Pons (tissue), 1 donor: ENCODE data around the gene SERPINB6.
"Not testable (repeated sequence)": the region's sequence is repeated elsewhere in the genome, so short reads cannot be mapped to it uniquely, and the experiment has no call there.

ENCODE experiments used
- DNase-seq: peaks from one replicate; pipeline ENCODE4 v3.0.0-alpha.2; 2016; ENCODE audit warnings: low spot score

SERPINB6 gene

DNA sequence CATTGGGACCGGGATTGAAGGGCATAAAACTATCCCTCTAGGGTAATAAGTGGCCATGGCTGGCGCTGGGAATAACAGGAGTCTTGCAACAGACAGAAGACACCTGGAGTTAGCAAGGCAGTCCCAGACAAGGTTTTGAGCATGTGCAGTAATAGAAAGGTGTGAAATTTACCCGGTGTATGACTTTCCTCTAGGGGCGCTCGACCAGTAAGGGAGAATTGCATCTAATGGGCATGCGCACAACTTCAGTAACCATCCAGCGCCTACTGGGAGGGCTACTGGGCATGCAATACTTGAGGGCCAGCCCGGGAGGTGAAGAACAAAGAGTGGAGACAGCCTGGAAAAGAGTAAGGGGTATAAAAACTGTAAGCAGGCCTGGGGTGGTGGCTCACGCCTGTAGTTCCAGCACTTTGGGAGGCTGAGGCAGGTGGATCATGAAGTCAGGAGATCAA, 32.7 kb downstream of the SERPINB6 start:
- DNase-seq = no peak

- no peak for DNase-seq
These were observed 33.2 kb downstream of the SERPINB6 start for GRCh38 chr6:2938004-2938631.

- no peak for DNase-seq
These were observed 33.8 kb downstream of the SERPINB6 start for GRCh38 chr6:2937627-2938003.

GRCh38 chr6:2935566-2936291, 35.6 kb downstream of the SERPINB6 start:
- no peak for DNase-seq

GRCh38 chr6:2934057-2934456, 37.3 kb downstream of the SERPINB6 start:
- no peak for DNase-seq

- not testable (repeated sequence) for DNase-seq
These were observed 38.5 kb downstream of the SERPINB6 start for GRCh38 chr6:2932911-2933310.

GRCh38 chr6:2931970-2932748, 39.2 kb downstream of the SERPINB6 start:
- DNase-seq = peak; percentile 89

DNA sequence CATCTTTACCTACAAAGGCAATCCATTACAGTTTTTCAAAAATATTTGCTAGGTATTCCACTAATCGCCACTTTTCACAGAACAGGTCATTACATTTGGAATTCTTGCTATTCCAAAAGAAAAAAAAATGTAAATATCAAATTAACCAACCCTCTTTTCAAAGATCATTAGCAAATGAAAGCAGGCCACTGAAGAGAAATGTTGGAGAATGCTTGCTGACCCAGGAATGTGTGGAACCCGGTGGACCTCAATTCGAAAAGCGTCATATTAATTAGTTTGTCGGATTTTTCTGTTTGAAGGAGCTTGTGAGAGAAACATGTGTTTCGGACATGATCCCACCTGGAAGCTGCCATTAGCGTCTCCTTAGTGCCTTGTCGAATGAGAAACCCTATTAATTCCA, 40.3 kb downstream of the SERPINB6 start:
- no peak for DNase-seq

DNA sequence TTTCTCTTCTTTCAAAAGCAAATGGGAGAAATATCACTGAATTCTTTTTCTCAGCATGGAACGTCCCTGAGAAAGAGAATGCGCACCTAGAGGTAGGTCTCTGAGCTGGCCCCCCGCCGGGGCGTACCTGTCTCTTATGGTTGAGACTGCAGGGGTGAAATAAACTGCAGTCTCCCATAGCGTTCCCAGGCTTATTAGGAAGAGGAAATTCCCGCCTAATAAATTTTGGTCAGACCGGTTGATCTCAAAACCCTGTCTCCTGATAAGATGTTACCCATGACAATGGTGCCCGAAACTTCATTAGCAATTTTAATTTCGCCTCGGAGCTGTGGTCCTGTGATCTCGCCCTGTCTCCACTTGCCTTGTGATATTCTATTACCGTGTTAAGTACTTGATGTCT, 43.4 kb downstream of the SERPINB6 start:
- DNase-seq = not testable (repeated sequence)

GRCh38 chr6:2925842-2926747, 45.3 kb downstream of the SERPINB6 start:
- not testable (repeated sequence) for DNase-seq

DNA sequence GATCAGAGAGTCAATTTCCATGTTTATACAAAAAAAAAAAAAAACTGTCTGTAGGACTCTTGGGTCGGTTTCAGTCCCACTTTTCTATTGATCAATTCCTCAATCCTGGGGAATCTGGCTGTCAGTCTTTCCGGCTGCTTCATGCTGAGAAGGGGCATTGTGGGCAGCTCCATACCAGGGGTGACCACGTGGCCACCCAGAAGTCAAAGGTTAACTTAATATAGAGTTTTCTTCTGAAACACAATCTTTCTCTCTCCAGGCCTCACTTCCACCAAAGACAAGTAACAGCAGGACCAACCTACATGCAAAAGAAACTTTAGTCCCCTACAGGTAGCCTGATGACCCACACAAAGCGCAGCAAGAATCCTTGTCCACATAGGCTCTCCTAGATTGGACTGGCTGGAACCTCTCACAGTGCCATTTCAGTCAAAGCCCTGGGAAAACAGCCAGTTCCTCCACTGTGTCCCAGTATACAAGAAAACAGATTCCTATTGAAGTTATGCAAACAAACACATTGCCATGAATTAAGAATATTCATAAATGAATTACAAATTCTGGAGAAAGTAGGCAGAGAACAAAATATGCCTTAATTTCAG, 49.7 kb downstream of the SERPINB6 start:
- peak; percentile 81 for DNase-seq

DNA sequence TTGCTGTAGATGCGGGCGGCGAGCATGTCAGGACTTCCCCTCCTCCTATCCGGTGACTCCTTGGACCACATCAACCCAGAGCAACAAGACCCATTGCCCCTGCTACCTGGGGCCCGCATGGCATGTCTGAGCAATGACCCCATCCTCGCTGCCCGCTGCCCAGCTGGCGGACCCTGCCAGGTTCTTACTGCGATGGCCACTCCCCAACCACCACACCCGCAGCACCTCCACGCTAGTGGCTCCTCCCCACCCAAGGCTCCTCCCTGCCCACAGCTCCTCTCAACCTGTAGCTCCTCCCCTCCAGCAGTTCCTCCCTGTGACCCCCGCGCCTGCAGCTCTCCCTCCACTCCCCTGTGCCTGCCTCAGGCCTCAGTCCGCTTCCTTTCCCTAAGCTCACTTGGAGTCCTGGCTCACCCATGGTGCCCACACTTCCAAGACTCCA, 50.7 kb downstream of the SERPINB6 start:
- DNase-seq = no peak

- no peak for DNase-seq
These were observed 51.5 kb downstream of the SERPINB6 start for GRCh38 chr6:2919886-2920285.

DNA sequence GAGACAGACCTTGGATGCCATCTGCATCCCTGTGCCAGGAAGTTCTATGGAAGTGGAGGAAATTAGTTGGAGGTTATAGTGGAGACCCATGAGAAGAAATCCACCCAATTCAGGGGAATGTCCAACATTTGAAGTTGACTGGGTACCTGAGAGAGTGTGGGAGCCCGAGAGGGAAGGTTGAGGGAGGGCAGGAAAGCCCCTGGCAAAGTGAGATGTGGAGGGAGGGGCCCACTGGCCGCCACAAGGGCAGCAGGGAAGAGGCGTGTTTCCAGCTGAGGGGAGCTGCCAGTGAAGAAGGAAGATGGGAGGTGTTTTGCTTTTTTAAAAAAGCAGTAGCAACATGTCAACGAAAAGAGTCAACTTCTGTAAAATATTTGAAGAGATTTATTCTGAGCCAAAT, 52.0 kb downstream of the SERPINB6 start:
- DNase-seq = no peak

DNA sequence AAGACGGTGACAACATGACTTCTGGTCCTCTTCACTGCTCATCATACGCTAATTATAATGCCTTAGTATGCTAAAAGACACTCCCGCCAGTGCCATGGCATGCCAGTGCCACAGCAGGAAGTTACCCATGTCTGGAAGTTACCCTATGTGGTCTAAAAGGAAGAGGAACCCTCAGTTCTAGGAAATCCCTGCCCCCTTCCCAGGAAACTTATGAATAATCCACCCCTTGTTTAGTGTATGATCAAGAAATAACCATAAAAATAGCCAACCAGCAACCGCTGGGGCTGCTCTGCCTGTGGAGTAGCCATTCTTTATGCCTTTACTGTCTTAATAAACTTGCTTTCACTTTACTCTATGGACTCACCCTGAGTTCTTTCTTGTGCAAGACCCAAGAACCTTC, 52.4 kb downstream of the SERPINB6 start:
- no peak for DNase-seq

GRCh38 chr6:2917801-2918445, 53.4 kb downstream of the SERPINB6 start:
- no peak for DNase-seq

DNA sequence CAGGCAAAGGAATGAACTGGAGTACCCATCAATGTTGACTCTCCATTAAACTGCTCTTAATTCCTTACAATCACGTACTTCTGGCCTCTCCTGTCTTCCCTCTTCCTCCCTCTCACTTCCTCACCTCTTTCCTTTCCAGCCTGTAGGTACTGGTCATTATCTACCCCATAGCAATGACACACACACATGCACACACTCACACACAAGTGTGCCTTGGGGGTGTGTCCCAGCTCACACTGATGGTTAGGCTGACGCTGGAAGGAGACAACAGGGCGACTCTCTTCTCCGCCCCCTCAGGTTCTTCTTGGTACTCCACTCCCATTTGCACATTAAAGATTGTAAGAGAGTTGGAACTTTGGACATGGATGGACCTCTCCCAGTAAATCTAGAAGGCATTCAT, 54.3 kb downstream of the SERPINB6 start:
- no peak for DNase-seq

- DNase-seq = peak; percentile 86
These were observed 55.0 kb downstream of the SERPINB6 start for GRCh38 chr6:2916158-2916925.

- DNase-seq = no peak
These were observed 56.2 kb downstream of the SERPINB6 start for GRCh38 chr6:2915150-2915549.

DNA sequence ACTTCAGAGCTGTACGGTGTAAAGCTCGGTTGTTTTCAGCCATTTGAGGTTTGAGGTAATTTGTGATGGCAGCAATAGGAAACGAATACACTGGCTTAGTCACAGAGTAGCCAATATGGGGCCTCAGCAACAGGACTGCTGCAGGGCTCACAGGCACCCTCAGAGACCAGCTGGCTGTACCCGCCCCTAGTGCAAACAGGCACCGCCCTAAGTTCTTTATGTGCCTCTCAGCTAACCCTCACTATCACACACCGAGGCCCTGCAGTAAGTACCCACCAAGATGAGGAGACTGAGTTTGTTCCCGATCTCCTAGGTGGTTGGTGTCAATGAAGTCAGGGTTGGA, 57.1 kb downstream of the SERPINB6 start:
- DNase-seq = no peak
